Renal cortical epithelial cell (primary cell): ENCODE measurements around the gene PPFIA2. TPM values are rescaled to one million over a fixed set of nuclear protein-coding genes. Genes with fewer than 3 reads are reported as not detected.
A peak's percentile ranks its signal among the peaks of the same experiment; 100 is the strongest.

Source experiments
- DNase-seq: peaks from one replicate; pipeline ENCODE4 v3.0.0-alpha.2; 2011; ENCODE audit warnings: low read depth
- total RNA-seq: library from RNA; depleted of rRNA; stranded (reverse); fragments of >200 nt; gene quantifications from 2 replicates; pipeline ENCODE4 v1.2.3, GENCODE V29; 2014

PPFIA2 gene
- total RNA-seq, 1 donor from 2014 or later, result 6.2 TPM

DNA sequence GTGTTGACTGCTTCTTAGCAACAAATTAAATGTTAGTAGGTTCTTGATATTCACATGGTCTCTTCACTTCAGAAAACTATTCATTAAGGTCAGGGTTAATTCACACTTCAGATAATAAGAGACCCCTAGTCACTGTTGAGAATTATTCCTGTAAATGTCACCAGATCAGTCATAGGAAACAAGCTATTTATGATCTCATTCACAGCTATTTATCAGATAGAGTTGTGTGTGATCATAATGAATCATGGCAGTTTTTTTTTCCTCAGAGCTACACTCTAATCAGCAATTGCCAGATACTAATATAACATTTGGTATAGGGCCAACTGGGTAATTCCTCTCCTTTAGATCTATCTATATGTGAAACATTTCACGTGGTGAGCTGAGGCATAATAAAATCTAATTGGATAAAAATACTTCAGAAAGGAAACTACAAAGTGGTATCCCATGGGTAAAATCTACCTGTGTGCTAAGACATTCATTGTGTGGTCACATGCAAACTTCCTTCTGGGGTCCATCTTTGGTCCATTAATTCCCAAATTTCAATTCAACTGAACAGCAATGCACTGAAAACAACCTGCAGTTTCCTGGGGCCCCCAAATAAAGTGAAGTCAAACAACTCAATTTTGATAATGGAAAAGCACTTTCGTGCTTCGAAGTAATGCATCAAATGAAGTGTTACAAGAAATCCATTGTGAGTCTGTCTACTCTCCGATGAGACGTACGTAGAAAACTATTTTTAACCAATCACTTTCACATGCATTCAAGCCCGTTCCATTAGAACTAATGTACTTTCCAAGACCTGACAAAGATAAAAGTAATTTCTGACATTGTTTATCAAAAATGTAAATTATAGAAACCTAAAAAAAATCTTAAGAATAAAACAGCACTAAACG lies 484.3 kb downstream of the PPFIA2 start:
- peak; percentile 11 for DNase-seq

GRCh38 chr12:81270385-81270784 lies 488.8 kb downstream of the PPFIA2 start:
- DNase-seq, result no peak

DNA sequence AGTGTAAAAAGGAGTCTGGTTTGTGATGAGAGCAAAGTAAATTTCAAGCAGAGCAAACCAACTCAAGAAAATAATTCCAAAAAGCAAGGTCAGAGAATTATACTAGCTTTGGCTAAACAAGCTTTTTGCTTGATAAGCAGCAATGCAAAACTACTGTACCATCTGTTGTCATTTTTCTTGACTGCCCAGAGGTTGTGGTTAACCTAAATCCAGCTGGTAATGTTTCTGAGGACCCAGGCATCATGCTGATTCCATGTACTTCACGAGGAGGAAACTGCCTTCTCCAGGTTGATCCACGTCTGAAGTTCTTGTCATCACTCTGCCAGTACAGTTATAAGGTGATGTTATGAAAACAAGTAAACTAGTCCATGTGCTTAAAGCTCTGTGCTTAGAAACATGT lies 496.1 kb downstream of the PPFIA2 start:
- DNase-seq, result no peak

DNA sequence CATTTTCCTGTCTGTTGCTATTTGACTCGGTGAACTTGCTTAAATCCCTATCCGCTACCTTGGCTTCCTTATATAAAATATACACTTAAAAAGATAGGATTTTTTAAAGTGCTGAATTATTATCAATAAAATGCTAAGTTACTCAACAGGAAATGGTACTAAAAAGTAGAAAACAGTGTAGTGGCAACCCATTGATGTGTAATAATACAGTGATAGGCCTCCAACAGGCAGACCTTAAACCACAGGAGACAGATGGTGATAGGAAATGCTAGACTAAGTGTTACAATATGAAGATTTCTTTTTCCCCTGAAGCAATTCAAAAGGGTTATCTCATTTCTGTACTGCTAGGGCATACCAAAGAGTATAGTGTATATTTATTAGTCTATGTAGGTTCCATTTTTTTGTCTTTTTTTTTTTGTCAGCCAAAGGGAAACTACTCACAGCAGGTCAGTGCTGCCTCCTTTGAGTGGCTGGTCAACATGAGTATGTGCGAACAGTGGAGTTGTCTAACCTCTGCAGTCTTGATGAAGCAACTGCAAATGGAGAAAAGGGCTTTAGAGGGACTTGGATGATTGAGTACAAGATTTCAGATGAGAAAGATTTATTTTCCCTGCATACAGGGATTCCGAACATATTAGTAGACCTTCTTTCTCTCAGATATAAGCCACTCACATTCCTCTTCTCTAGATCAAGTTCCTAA lies 497.5 kb downstream of the PPFIA2 start:
- no peak for DNase-seq

- no peak for DNase-seq
Observed at GRCh38 chr12:81259360-81259759, 499.8 kb downstream of the PPFIA2 start.

- DNase-seq, result peak; percentile 58
Observed at GRCh38 chr12:81257947-81258551, 501.1 kb downstream of the PPFIA2 start.

DNA sequence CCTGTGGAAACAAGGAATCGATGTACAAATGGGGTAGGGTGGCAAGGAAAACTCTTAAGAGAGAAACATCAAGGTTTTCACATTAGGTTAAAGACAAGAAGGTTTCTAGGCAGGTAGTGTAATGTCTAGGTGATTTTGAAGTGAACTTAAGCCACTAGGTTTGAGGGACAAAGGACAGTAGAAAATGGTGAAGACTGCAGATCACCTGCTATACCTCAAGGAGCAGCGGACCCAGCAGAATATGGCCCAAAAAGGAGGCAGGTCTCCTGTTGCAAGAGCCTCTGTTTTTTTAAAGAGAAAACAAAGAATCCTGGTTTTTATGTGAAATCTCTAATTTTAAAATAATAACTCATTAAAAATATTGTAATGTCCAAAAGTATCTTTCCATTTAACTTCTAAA lies 503.2 kb downstream of the PPFIA2 start:
- no peak for DNase-seq

DNA sequence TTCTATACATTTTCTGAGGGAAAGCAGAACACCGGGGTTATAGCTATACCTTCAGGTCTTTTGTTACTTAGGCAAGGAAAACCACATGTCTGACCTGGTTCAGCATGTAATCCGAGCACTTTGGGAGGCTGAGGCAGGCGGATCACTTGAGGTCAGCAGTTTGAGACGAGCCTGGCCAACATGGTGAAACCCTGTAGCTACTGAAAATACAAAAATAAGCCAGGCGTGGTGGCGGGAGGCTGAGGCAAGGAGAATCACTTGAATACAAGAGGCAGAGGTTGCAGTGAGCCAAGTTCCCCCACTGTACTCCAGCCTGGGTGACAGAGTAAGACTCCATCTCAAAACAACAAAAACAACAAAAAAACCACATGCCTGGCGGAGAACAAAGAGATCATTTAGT lies 503.7 kb downstream of the PPFIA2 start:
- DNase-seq, result no peak

DNA sequence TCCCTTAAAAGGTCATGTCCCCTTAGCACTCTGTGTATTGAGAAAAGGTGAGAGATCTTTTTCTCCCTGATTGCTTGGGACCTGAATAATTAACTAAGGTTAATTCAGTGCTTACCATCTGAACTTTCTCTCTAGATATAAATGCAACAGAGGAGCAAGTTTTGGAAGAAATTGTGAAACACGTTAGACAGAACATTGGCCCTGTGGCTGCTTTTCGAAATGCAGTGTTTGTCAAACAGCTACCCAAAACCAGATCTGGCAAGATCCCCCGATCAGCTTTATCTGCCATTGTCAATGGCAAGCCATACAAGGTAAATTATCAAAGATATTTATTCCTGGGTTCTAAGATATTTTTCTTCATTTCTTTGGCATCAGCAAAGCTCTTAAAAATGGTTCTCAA lies 505.8 kb downstream of the PPFIA2 start:
- no peak for DNase-seq

GRCh38 chr12:81252228-81252627 lies 506.9 kb downstream of the PPFIA2 start:
- no peak for DNase-seq

DNA sequence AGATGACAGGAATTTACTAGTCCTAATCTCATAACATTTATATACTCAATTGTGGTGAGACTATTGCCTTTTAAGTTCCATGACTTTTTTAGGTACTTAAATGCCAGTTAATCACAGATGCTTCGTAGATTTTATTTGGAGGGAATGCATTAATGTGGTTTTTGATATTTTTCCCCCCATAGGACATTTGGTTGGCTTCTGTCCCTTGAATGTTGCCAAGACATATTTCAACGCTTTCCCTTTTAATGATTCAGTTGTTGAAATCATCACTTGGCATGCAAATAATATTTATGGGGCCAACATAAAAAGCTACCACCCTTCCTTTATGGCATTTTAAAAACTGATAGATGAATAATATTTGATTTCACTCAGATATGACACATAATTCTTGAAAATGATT lies 509.2 kb downstream of the PPFIA2 start:
- DNase-seq, result no peak

- DNase-seq, result no peak
Observed at GRCh38 chr12:81245907-81246570, 513.1 kb downstream of the PPFIA2 start.

DNA sequence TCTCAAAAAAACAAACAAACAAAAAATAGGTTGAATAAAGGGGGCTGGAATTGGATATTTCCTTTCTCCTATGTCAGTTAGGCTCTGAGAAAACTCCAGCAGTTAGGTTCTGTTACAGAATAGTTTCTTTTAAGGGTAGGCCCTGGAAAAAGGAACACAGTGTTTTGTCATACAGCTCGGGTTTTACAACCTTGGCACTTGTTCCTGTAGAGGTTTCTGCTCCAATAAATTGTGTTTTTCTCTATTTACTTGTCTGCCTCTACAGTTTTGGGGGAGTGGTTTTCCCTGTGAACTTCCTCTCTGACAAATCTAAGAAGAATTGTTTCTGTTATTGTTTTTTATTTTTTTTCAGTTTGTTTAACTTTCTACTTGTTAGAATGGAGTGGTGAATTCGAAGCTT lies 513.7 kb downstream of the PPFIA2 start:
- DNase-seq, result peak; percentile 50

GRCh38 chr12:81231574-81232368 lies 527.4 kb downstream of the PPFIA2 start:
- no peak for DNase-seq

DNA sequence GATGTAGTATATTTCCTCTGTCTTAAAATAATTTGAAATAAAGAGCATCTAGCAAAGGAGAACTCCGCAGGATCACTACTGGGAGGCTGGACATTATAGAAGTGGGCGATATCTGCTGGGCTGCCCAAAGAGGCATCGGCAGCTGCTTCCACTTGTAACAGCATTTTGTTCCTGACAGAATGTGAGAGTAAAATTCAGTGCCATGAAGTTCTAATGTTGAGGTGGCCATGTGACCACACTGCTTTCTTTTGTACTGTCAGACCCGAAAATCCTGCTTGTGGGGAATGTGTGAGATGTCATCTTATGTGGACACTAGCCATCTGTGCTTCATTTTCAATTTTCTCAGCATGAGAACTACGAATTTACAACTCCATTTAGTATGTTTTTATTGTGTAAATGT lies 529.4 kb downstream of the PPFIA2 start:
- DNase-seq, result no peak

GRCh38 chr12:81224626-81225025 lies 534.5 kb downstream of the PPFIA2 start:
- DNase-seq, result no peak

DNA sequence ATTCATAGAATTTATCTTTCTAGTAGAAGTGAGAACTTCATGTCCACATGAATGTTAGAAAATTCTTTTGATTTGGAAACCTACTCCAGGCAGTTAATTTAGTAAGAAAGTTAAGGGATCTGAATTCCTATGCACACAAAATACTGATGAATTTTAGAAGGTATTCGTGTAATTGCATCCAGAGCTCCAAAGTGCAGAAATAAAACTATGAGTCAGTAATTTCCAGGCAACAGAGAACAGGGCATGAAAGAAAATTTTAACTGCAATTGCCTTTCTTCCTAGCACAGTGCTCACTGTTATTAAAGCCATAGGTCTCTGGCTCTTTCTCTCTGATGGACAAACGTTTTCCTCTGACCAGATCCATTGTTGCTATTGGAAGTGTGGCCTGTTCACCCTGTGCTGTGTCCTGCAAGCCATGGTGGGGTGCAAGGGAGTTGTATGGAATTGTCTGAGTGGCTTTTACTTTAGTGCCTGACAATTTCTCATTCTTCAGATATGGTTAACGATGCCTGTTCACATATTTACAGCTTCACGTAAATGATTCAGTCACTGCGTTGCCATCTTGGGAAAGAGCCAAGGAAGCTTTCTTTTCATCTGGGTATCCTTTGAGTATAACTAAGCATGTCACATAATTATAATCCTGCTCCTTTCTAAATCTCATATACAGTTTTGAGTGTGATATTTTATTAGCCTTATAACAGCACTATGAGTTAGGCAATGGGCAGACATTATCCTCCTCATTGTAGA lies 536.1 kb downstream of the PPFIA2 start:
- DNase-seq, result peak; percentile 11

GRCh38 chr12:81221681-81222080 lies 537.5 kb downstream of the PPFIA2 start:
- DNase-seq, result no peak

DNA sequence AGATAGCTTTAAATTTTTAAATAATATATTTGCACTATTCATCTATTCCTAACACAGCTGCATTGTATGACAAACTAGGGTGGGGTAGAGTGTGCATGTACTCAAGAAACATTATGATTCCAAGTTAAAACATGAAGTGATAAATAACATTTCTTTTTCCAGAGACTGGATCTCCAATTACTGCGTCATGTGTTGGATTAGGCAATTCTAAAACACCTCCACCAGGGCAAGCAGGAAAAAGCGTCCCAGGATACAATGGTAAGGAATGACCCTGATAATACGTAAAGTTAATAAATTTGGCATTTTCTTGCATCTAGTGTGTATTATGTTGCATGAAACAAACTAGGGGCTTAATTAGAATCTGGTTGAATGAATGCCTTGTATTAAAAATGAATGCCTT lies 542.4 kb downstream of the PPFIA2 start:
- DNase-seq, result no peak

DNA sequence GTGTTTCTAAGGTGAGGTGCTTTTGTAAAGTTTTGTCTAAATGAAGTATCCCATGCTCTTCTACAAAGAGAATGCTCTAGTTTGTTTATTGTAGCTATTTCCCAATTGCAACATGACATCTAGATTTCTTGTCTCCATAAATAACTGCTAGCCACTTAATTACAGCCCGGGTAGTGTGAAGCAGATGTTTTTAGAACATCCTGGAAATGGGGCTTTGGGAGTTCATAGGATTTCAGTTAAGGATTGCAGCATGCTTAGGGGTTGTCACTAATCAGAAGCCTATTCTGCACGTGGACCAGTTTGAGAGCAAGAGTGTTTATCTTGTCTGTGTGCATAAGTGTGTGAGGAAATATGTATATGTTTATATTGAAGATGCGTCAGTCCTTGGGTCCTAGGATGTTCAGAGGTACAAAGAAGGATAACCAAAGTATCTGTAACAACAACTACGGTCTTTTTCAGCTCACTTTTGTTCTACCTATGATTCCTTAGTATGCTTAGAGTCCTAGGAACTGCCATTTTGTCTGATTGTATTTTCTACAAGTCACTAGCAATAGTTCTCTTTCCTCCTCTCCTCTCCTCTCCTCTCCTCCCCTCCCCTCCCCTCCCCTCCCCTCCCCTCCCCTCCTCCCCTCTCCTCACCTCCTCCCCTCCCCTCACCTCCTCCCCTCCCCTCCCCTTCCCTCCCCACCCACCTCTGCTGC lies 546.0 kb downstream of the PPFIA2 start:
- DNase-seq, result no peak
